ENCODE data around the gene HYLS1. TPM values are rescaled to one million over a fixed set of nuclear protein-coding genes. Genes with fewer than 3 reads are reported as not detected.

The HYLS1 gene
- total RNA-seq, 2 donors from 2014 or later: 5.6 to 8.2 TPM

DNA sequence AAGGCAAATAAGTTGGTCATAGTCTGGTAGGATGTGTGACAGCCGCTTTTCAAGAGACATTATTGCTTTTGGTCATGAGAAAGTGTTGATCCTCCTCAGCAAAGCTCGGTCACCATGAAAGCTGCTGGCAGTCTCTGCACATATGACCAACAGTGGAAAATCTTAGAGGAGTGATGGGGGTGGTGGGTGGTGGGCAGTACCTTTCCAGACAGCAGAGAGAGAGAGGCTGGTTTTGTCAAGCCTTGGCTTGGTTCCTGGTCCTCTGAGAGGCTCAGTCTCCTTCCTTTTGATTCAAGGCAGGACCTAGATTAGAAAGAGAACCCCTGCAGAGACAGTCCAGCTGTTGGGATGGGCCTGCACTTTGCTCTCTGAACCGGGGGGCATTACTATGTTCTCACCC, 38.3 kb downstream of the HYLS1 start:
- Histone ChIP-seq H3K36me3 (no peaks in the 10 kb centered on the region), H3K9ac (ENCODE audit: low read depth in 2 of 2, low read length in 2 of 2) (no peak overlapping the region), H3K27ac (no peak overlapping the region), H3K9me3 (no peaks in the 10 kb centered on the region), H3K27me3 (no peaks in the 10 kb centered on the region), H3K4me3 (no peak overlapping the region), H3K4me1 (no peaks in the 10 kb centered on the region)
- TF ChIP-seq, protein P1, sequence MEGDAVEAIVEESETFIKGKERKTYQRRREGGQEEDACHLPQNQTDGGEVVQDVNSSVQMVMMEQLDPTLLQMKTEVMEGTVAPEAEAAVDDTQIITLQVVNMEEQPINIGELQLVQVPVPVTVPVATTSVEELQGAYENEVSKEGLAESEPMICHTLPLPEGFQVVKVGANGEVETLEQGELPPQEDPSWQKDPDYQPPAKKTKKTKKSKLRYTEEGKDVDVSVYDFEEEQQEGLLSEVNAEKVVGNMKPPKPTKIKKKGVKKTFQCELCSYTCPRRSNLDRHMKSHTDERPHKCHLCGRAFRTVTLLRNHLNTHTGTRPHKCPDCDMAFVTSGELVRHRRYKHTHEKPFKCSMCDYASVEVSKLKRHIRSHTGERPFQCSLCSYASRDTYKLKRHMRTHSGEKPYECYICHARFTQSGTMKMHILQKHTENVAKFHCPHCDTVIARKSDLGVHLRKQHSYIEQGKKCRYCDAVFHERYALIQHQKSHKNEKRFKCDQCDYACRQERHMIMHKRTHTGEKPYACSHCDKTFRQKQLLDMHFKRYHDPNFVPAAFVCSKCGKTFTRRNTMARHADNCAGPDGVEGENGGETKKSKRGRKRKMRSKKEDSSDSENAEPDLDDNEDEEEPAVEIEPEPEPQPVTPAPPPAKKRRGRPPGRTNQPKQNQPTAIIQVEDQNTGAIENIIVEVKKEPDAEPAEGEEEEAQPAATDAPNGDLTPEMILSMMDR (IDR thresholded peaks at IDR 0.05): no peak
- intact Hi-C loops (cut with DNase I): no loop called here
- DNase-seq: no peak

DNA sequence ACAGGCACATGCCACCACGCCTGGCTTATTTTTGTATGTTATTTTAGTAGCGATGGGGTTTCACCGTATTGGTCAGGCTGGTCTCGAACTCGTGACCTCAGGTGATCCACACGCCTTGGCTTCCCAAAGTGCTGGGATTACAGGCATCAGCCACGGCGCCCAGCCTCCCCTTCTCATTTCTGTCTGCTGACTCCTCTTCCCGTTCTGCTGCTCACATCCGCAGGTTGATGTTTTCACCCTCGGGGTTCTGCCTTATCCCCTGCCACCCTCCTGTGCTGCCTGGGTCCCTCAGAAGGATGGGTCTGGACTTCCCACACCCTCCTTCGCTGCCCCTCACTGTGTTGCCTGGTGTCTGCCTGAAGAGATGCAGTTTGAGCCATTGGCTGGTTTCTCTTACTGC, 39.2 kb downstream of the HYLS1 start:
- no peak for DNase-seq
- Histone ChIP-seq H3K36me3 (no peaks in the 10 kb centered on the region), H3K4me3 (no peak overlapping the region), H3K9ac (ENCODE audit: low read depth in 2 of 2, low read length in 2 of 2) (no peak overlapping the region), H3K4me1 (no peaks in the 10 kb centered on the region), H3K27me3 (no peaks in the 10 kb centered on the region), H3K9me3 (no peaks in the 10 kb centered on the region), H3K27ac (no peak overlapping the region)
- intact Hi-C loops (cut with DNase I): no loop called here
- TF ChIP-seq, protein P1 (IDR thresholded peaks at IDR 0.05): no peak

DNA sequence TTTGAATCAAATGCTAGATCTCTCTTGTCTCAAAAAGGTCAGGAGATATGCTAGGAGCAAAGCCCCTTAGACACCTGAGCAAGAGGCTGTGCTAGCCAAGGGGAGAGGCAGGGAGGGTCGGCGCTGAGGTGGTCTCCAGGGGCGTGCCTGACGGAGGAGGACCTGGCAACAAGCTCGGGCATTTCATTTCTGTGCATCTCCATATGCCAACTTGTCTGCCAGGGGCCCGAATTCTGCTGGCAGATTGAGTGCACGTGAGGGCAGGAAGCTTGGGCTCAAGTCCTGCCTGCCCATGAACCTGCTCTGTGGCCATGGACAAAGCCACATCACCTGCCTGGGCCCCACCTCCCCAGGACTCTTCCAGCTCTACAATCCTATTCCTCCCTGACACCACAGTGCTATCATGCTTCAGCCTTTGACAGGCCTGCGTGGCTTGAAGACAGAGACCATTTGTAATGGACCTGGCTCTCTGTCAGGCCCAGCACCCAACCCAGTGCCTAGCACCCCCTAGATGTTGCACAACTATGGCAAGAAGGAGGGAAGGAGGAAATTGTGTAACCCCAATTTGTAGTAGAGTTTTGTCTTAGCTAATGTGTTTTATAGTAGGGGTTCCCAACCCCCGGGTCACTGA, 42.1 kb downstream of the HYLS1 start:
- no peak overlapping the region for H3K4me3 ChIP-seq
- H3K9ac ChIP-seq (ENCODE audit: low read depth in 2 of 2, low read length in 2 of 2): no peak overlapping the region
- TF ChIP-seq, protein P1 (IDR thresholded peaks at IDR 0.05): no peak
- no peaks in the 10 kb centered on the region for H3K9me3 ChIP-seq
- intact Hi-C loops (cut with DNase I): no loop called here
- no peaks in the 10 kb centered on the region for H3K27me3 ChIP-seq
- H3K4me1 ChIP-seq: no peaks in the 10 kb centered on the region
- no peak overlapping the region for H3K27ac ChIP-seq
- no peaks in the 10 kb centered on the region for H3K36me3 ChIP-seq
- DNase-seq: no peak

DNA sequence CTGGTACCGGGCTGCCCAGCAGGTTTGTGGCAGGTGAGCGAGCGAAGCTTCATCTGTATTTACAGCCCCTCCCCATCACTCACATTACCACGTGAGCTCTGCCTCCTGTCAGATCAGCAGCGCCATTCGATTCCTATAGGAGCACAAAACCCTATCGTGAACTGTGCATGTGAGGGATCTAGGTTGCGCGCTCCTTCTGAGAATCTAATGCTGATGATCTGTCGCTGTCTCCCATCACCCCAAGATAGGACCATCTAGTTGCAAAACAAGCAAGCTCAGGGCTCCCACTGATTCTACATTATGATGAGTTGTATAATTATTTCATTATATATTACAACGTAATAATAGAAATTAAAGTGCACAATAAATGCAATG, 42.6 kb downstream of the HYLS1 start:
- Histone ChIP-seq H3K27me3 (no peaks in the 10 kb centered on the region), H3K4me3 (no peak overlapping the region), H3K4me1 (no peaks in the 10 kb centered on the region), H3K36me3 (no peaks in the 10 kb centered on the region), H3K9me3 (no peaks in the 10 kb centered on the region), H3K9ac (ENCODE audit: low read depth in 2 of 2, low read length in 2 of 2) (no peak overlapping the region), H3K27ac (no peak overlapping the region)
- TF ChIP-seq, protein P1 (IDR thresholded peaks at IDR 0.05): no peak
- no peak for DNase-seq
- intact Hi-C loops (cut with DNase I): no loop called here

DNA sequence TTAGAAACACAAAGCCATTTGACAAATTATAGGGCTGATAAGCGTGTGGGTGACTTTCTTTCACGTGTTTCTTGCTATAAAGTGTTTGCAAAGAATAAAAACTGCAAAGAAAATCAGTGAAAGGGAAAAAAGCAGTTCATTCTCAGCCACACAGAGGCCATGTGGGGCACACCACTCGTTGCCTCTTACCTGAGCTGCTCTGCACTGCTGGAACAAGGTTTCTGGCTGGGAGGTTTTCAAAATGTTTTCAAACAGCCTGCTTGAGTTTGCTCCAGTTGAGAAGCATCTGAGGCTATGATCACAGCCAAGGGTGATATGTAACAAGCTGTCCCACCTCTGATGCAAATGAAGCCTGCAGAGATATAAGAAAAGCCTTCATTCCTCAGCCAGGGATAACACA, 43.6 kb downstream of the HYLS1 start:
- H3K9ac ChIP-seq (ENCODE audit: low read depth in 2 of 2, low read length in 2 of 2): no peak overlapping the region
- DNase-seq: no peak
- H3K4me3 ChIP-seq: no peak overlapping the region
- no peaks in the 10 kb centered on the region for H3K36me3 ChIP-seq
- no peaks in the 10 kb centered on the region for H3K4me1 ChIP-seq
- no peaks in the 10 kb centered on the region for H3K27me3 ChIP-seq
- no peak overlapping the region for H3K27ac ChIP-seq
- intact Hi-C loops (cut with DNase I): no loop called here
- TF ChIP-seq, protein P1 (IDR thresholded peaks at IDR 0.05): no peak
- H3K9me3 ChIP-seq: no peaks in the 10 kb centered on the region
